GM15510 (cell line): ENCODE measurements around the gene KRTAP2-1.
"Not testable (repeated sequence)": the region's sequence is repeated elsewhere in the genome, so short reads cannot be mapped to it uniquely, and the experiment has no call there.

ENCODE experiments used
- POLR2A ChIP-seq: IDR thresholded peaks from 3 replicates; pipeline ENCODE4 v1.6.1; 2011; ENCODE audit warnings: borderline replicate concordance; ENCODE audit not compliant: insufficient read length; ENCODE audit errors: extremely low read depth

KRTAP2-1 gene, protein sequence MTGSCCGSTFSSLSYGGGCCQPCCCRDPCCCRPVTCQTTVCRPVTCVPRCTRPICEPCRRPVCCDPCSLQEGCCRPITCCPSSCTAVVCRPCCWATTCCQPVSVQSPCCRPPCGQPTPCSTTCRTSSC

DNA sequence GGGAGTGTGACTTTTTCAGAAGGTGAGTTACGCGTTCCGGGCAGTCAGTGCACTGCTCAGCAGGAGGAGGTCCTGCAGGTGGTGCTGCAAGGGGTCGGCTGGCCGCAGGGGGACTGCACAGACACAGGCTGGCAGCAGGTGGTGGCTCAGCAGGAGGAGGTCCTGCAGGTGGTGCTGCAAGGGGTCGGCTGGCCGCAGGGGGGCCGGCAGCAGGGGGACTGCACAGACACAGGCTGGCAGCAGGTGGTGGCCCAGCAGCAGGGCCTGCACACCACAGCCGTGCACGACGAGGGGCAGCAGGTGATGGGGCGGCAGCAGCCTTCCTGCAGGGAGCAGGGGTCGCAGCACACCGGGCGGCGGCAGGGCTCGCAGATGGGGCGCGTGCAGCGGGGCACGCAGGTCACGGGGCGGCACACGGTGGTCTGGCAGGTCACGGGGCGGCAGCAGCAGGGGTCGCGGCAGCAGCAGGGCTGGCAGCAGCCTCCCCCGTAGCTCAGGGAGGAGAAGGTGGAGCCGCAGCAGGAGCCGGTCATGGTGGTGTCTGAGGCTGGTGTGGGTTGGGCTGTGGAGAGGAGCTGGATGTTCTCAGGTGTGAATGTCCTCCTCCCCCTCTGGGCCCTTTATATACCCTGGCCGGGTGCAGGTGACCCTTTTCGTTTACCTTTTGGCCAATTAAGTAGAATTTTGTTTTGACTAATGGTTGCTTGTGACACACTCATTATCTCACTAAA is at the start of gene KRTAP2-1:
Gene KRTAP2-1, minus strand, starts transcription at position 582 of the 731 bp plus-strand sequence. Its CDS starts 49 bp downstream, at position 533.
- TF ChIP-seq POLR2A, result not testable (repeated sequence)

DNA sequence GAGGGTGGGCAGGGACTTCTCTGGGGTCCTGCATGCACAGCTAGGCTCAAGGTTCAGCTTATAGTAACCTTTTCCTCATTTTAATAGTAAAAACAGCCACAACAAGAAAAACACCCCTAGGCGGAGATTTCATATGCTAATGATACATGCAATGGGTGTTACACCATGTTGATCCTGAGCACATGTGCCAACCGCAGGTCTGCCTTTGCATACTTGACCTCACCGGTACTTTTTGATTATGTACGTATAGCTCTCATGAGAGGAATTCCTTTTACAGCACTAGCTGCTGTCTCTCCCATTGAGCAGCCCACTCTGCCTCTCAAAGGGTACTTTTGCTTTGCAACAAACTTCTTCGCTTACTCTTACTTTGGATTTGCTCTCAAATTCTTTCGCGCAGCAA is 48.9 kb upstream of the KRTAP2-1 start:
- no peak for TF ChIP-seq POLR2A

DNA sequence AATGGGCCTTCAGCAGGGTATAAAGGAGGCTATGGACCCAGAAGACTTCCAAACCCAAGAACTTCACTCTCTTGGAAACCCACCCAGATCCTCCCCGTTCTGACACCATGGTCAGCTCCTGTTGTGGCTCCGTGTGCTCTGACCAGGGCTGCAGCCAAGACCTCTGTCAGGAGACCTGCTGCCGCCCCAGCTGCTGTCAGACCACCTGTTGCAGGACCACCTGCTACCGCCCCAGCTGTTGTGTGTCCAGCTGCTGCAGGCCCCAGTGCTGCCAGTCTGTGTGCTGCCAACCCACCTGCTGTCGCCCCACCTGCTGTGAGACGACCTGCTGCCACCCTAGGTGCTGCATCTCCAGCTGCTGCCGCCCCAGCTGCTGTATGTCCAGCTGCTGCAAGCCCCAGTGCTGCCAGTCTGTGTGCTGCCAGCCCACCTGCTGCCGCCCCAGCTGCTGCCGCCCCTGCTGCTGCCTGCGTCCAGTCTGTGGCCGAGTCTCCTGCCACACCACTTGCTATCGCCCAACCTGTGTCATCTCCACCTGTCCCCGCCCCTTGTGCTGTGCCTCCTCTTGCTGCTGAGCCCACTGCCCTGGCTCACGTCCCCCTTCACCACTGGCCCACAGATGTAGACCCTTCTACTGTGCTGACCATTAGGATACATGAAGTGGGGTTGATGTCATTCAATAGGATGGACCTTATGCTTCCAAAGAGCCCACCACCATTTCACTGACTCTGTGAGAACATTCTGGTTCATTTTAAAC is 37.2 kb upstream of the KRTAP2-1 start, which contains the start of gene KRTAP4-7:
Gene KRTAP4-7, plus strand, starts transcription at position 51 of the 757 bp plus-strand sequence. Its CDS starts 57 bp downstream, at position 108.
- not testable (repeated sequence) for TF ChIP-seq POLR2A

DNA sequence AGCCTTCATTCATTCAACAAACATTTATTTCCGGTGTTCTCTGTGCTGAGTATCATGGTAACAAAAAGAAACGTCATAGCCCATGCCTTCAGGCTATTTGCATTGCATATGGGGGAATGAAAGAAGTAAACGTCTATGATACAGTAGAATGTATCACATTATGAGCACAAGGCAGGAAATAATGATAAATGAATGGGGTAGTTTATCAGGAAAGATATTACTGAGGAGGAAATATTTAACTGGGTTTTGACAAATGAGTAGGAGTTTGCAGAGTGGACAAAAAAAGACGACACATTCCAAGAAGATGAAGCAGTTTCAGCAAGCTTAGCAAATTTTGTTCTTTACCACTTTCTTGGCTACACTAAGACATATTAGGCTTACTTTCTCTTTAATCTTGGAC is 35.5 kb upstream of the KRTAP2-1 start:
- no peak for TF ChIP-seq POLR2A

DNA sequence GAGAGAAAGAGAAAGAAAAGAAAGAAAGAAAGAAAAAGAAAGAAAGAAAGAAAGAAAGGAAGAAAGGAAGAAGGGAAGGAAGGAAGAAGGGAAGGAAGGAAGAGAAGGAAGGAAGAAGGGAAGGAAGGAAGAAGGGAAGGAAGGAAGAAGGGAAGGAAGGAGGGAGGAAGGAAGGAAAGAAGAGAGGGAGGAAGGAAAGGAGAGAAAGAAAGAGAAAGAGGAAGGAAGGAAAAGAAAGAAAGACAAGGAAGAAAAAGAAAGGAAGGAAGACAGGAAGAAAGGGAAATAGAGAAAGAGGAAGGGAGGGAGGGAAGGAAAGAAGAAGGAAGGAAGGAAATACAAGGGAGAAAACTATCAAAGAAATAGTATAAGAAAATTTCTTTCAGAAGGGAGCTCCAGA is 29.7 kb upstream of the KRTAP2-1 start:
- TF ChIP-seq POLR2A, result no peak

DNA sequence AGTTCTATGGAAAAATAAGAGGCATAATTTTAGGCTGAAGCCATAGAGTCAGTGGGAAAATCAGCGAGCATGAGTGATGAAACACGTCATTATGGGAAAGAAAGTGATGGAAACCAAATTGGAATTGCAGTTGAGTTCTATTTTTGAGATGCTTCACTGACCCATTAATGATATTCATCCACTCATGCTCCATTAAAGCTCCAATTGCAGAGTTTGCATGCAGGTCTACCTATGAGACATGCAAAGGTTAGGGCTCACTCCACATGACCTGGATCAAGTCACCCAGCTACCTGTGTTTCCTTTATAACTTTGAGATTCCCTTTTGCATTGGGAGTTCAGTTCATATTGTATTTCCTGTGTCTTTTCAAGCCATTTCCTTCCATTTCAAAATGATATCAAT is 26.6 kb upstream of the KRTAP2-1 start:
- TF ChIP-seq POLR2A, result no peak

DNA sequence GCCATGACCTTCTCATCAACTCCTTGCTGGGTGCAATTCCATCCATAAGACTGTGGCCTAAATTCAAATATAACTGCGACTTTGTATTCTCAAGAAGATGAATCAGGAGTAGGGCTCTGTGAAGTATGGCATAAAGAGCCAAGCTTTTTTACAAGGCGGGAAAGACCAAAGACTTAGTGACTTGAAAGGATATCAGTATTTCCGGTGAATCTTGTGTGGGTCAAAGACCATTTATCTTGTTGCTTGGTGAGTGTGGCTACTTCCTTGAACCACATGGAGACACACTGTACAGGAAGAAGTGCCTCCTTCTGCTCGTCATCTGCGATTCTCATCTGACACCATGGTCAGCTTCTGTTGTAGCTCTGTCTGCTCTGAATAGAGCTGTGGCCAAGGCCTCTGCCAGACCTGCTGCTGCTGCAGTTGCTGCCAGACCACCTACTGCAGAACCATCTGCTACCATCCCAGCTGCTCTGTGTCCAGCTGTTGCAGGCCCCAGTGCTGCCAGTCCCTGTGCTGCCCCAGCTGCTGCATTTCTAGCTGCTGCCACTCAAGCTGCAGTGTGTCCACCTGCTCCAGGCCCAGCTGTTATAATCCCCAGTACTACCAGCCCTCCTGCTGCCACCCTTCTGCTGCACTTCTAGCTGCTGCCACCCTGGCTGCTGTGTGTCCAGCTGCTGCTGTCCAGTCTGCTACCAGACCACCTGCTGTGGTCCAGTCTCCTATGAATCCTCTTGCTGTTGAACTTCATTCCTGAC is 24.7 kb upstream of the KRTAP2-1 start:
- TF ChIP-seq POLR2A, result no peak

DNA sequence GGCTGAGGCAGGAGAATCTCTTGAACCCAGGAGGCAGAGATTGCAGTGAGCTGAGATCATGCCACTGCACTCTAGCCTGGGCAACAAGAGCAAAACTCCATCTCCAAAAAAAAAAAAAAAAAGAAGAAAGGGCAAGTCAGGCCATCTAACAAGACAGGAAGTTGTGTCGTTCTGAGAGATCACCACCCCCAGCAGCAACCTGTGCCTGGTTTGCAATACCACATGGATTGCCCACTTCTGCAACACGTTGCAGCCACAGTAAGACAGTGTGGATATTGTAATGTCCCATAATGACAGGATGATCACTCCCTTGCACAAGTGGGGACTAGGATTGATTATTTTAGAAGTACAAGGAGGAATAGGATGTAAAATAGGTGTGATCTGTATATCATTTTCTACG is 21.9 kb upstream of the KRTAP2-1 start:
- TF ChIP-seq POLR2A, result no peak

DNA sequence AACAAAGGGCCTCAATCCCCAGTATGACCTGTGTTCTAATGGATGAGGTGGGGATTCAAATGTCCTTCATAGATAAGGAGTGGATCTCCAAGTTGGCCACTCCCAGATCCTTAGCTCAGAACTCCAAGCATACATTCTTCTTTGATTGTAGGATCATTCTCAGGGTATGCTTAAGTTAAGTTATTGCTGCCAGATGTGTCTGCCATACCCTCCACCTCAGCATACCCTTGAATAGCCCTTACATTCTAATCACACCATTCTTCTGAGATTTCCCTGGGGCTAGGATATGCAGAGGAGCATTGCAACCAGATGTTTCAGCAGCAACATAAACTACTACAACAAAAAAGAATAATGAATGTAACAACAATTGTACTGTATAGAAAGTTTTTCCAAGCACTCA is 20.2 kb upstream of the KRTAP2-1 start:
- TF ChIP-seq POLR2A, result no peak

DNA sequence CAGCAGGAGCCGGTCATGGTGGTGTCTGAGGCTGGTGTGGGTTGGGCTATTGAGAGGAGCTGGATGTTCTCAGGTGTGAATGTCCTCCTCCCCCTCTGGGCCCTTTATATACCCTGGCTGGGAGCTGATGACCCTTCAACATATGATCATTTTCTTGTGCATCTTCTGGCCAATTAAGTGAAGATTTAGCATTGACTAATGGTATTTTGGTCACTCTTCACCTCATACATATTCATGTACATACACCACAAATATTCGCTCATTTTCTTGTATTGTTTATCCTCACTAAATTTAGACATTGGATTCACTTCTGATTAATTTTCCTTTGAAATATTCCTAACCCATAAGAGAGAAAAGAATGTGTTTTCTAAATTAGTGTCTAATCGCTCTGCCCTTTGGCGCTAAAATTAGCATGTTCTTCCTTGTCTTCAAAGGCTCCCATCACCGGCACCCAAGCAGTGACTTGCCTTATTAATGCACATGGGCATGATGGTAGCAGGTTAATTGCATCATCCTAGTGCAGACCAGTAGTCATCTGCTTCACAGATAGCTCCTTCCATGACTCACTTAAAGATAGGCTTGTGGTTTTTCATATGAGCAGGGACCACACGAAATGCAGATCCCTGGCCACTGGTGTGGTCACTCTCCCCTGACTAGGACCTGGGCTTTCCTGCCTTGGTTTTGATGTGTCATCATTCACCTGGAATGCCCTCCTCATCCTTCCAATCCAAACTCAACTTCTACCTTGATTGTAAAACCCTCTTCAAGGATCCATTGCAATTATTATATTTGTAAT is 18.9 kb upstream of the KRTAP2-1 start, which contains the start of gene KRTAP2-4:
Gene KRTAP2-4, minus strand, starts transcription at position 51 of the 796 bp plus-strand sequence. Its CDS starts 34 bp downstream, at position 17.
- no peak for TF ChIP-seq POLR2A

DNA sequence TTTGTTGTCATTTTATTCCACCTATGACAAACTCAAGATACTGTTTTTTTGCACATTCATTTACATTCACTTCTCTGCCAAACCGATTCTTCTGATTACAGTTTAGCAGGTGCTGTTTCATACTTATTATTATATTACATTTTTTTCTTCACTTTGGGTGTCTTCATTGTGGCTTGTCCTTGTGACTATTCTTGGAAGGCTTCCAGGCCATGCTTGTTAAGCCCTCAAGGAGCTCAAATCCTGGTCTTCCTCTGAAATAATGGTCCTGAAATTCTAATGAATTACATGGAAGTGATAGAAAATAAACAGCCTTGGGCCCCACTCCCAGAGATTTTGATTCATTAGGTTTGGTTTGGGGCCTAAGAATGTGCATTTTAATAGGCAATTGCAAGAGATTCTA is 17.2 kb upstream of the KRTAP2-1 start:
- no peak for TF ChIP-seq POLR2A

DNA sequence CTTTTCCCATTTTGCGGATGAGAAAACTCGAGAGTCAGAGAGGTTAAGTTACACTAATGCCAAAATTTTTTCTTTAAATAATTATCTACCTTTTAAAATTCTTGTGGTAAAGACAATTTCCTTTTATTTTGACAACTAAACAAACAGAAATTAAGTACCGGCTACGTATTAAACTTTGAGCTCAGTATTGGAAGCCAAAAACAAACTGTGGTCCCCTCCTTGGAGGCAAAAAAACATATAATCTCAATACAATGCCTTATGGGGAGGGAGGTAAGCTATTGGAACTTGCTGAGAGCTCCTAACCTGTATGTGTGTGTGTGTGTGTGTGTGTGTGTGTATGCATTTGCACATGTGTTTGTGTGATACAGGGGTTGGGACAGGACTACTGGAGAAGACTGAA is 16.3 kb upstream of the KRTAP2-1 start:
- no peak for TF ChIP-seq POLR2A

DNA sequence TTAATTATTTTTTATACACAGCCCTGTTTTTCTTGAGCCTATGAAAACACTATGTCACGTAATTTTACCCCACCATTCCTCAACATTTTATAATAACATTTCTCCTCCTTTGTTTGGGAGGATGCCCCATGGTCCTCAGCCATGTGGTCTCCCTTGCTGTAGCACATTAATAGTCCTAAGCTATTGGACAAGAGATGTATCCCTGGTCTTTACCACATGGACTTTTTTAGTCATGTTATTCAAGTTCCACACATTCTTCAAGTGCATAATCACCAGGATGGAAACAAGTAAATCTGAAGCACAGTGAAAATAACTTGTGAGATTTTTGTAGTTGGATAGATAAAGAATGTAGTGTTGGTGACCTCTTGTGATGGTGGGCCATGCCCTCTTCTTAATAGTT is 14.8 kb upstream of the KRTAP2-1 start:
- TF ChIP-seq POLR2A, result no peak

DNA sequence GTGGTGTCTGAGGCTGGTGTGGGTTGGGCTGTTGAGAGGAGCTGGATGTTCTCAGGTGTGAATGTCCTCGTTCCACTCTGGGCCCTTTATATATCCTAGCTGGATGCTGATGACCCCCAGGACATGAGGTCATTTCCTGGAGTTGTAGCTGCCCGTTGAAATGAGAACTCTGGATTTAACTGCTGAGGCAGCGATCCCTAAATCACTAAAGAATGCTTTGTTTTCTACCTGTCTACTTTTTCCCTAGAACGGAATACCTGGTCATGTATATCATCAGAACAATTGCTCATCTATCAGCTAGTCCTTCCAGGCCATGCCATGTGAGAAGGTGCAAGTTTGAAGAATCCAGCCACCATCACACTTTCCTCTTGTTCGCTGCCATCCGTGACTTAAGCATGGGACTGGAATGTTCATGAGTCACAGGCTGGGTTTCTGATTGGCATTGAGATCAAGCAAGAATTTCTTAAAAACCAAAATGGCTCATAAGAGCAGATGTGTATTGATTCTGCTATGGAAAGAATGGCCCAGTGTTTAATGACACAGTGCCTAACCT is 13.0 kb upstream of the KRTAP2-1 start, which contains the start of gene KRTAP2-3:
Gene KRTAP2-3, minus strand, starts transcription at position 63 of the 553 bp plus-strand sequence. CDS start 64 bp downstream, outside the sequence.
- no peak for TF ChIP-seq POLR2A

DNA sequence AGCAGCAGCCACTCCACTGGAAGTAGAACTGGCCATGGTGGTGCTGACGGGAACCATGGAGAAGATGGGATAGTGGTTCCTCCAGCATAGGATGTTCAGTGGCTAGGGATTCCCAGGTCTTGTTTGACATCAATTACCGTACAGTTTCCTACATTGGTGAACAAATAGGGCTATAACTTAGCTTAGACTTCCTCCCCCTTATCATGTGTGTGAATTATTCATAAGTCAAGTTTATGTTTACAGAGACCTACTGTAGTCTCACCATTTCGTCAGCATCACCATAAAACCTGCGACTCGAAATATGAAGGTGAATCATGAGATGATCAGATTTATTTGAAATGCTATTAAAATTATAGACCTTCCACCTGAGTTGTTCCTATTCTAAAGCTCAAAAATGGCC is 11.6 kb upstream of the KRTAP2-1 start:
- TF ChIP-seq POLR2A, result no peak
